ENCODE data around the gene NEK6.

DNA sequence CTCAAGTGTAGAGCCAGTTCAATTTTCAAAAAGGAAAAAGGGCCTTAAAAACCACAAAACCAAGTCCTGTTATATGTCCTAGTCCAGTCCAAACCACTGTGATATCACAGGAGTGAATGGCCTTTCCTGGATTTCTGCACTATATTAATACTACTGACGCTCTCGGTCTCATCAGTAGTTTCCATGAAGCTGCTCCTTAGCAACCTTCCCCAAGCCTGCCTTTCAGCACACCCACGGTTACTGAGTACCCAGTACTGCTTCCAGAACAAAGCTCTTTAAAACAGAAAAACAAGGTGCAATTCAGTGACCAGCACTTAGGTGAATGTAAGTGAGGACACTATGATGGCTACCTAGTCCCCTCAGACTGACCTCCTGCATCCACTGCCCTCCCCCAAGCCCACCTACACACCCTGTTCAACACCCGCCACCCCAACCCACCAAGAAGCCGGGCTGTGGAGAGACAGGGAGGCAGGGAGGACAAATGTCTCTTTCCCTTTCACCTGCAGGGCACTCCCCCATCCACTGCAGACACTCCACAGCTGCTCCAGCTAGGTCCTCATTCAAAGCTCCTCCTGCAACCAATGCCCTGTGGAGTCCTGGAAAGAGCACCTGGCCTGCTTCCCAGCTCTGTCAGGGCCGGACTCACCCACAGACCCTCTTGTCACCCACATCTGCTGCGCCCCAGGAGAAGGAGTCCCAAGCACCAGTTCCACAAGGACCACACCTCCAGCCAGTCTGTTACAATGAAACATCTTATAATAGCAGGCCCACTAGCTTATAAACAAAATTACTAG is 131.6 kb downstream of the NEK6 start:
- TF ChIP-seq, protein P1, sequence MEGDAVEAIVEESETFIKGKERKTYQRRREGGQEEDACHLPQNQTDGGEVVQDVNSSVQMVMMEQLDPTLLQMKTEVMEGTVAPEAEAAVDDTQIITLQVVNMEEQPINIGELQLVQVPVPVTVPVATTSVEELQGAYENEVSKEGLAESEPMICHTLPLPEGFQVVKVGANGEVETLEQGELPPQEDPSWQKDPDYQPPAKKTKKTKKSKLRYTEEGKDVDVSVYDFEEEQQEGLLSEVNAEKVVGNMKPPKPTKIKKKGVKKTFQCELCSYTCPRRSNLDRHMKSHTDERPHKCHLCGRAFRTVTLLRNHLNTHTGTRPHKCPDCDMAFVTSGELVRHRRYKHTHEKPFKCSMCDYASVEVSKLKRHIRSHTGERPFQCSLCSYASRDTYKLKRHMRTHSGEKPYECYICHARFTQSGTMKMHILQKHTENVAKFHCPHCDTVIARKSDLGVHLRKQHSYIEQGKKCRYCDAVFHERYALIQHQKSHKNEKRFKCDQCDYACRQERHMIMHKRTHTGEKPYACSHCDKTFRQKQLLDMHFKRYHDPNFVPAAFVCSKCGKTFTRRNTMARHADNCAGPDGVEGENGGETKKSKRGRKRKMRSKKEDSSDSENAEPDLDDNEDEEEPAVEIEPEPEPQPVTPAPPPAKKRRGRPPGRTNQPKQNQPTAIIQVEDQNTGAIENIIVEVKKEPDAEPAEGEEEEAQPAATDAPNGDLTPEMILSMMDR (IDR thresholded peaks at IDR 0.05), result no peak
- TF ChIP-seq POLR2A (IDR thresholded peaks at IDR 0.05), result no peak

Measured in body of pancreas (tissue), 4 donors.